ENCODE results near the gene ACTC1.

GRCh38 chr15:34782901-34783300 is 12.4 kb downstream of the ACTC1 start:
- no peak for TF ChIP-seq CTCF (IDR thresholded peaks at IDR 0.05)
- no peak for TF ChIP-seq POLR2A (IDR thresholded peaks at IDR 0.05)
